Stimulated activated CD8-positive, alpha-beta memory T cell treated with anti-CD3 and anti-CD28 coated beads, Interleukin-15, amount 100 ng/mL, for 24 hours (primary cell): ENCODE measurements around the gene DNAH9.
"Not testable (repeated sequence)": the region's sequence is repeated elsewhere in the genome, so short reads cannot be mapped to it uniquely, and the experiment has no call there.

Experiments used
- DNase-seq: peaks from one replicate; pipeline ENCODE4 v3.0.0-alpha.2; 2020; ENCODE audit warnings: low read depth

The DNAH9 gene

DNA sequence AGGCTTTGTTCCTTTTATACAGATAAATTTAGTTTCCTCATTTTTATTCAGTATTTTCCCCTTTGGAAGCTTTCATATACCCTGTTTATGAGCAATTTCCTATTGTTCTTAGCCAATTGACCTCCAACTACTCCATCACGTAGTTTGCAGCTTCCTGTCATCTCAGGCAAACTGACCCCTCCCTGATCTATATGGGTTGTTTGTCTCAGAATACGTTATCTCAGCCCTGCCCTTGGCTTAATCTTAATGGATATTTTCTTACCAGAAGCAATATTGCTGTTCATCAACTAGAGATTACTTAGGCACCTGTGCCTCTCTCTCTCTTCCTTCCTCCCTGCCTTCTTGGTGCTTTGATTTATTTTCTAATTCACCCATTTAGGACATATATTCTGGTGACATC, 317.8 kb downstream of the DNAH9 start:
- DNase-seq = no peak

DNA sequence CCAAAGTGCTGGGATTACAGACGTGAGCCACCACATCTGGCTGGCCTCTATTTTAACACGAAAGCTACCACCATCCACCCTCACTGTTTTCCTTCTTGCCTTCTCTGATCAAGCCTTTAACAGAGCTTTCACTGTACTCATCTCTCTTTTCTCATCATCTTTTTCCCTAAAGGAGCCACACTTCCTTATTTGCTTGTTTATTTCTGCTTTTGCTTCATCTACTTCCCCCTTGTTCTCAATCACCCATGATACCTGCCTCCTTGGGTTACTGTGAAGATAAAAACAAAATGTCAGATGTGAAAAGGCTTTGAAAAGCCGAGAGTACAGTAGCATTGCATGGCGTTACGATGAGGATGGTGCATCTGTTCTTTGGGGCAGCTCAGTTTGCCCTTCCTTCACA, 319.1 kb downstream of the DNAH9 start:
- no peak for DNase-seq

DNA sequence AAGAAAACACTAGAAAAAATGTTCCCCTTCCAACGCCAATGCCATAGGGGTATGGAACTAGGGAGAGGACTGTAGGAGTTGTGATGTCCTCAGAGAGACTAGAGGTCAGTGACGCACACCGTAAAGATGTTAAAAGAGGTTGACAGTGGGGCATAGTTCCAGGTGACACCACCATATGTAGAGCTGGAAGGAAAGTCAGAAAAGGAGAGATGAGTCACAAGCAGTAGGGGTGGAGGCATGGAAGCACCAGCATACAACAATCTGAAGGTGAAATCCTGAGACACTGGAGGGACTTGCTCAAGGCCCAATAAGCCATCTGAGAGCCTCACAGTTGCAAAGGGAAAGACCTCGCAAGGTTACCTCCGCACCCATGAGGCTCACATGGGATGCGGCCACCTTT, 323.0 kb downstream of the DNAH9 start:
- DNase-seq = no peak

DNA sequence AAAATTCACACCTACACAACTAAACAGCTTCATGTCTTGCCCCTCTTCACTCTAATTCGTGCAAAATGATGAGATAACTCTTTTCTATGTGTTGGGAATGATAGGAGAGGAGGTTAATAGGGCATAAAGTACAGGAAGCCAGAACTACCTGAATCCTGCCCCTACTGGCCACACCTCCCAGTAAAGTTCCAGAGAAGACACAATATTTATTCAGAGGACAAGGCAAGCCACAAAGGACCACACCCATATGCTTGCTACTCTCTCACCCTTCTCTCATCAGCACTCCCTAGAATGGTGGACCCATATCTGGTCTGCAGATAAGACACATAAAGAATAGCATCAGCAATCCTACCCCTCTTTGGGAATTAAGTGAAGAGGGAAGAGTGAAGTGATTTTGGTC, 324.4 kb downstream of the DNAH9 start:
- DNase-seq = no peak

DNA sequence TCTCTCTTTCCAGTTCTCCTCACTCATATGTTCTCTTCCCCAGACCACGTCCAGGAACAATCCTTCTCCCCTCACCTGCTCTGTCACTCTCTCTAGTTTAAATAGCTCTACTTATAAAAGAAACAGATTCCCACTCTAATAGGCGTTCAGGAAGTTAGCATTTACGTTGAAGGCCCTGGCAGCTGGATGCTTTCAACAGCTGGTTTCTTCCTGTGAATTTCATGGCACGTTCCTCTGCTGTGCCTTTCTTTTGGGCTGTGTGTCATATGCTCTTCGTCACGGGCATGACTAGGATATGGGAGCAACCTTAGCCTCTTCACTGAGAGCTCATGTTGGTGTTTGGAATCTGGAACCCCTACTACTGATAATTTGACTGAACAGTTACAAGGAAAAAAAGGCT, 325.8 kb downstream of the DNAH9 start:
- no peak for DNase-seq

DNA sequence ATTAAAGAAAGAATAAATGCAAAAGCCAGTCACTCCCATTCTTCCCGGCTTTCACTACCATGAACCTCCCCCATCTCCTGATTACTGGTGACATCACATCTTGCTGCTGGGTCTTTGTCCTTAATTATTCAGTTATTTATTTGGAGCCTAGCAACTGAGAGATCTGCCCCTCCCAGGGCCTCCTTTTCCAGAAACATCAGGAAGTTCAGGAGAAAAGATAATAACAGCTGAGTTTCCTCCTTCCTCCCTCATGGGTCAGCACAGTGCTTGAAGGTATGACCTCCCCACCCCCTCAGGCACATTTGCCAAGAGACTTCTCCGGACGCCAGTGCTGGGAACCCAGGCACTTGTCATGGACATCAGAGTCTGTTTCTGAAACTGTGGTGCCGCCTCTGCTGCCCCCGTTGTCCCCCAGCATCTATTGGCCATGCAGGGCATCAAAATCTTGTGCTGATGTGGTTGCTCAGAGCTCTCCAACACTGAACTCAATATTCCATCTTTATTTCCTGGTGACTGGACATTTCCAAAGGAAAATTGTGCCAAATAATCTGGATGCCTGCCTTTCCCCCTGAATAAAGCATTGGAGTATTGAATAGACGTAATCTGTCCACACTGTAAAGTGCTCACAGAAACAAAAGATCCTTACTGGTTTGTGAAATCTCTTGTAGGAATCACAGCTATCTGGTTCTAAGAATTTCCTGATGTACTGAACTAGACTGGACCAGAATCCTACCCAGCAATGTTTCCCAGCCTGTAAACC, 327.2 kb downstream of the DNAH9 start:
- no peak for DNase-seq

DNA sequence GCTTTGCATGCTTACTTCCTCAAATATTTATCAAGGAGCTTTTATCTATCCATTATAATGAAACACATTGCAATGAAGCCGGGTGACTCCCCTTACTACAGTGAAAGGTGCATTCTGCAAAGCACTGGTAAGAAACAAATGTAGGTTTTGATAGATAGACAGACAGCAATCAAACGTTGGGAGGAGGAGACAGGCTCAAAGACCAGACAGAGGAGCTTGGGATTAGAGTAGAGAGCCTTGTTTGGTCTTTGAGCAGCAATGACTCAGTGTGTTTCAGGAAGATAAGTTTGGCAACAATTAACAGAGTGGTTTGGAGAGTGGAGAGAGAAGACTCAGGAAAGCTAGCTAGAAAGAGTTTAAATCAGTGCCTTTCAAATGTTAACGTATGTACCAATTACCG, 330.2 kb downstream of the DNAH9 start:
- no peak for DNase-seq

DNA sequence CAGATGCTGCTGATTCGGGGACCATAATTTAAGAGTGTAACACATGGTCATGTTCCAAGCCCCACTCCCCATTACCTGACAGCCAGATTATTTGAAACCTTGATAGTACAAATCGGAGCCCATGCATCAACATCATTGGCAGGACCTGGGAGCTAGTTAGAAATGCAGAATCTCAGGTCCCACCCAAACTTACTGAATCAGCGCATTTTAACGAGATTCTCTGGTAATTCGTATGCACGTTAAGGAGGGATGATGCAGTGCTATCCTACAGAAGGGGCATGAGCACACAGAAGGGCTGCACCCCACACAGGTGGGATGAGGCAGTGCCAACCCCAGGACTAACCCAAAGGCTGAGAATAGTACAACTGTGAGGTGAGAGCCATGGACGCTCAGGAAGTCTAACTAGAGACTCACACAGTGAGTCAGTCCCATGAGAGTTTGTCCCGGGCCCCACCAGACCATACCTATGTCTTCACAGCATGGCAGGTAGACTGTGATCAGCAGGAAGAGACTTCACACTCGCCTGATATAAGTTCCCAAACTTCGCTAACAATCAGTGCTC, 334.1 kb downstream of the DNAH9 start:
- no peak for DNase-seq

DNA sequence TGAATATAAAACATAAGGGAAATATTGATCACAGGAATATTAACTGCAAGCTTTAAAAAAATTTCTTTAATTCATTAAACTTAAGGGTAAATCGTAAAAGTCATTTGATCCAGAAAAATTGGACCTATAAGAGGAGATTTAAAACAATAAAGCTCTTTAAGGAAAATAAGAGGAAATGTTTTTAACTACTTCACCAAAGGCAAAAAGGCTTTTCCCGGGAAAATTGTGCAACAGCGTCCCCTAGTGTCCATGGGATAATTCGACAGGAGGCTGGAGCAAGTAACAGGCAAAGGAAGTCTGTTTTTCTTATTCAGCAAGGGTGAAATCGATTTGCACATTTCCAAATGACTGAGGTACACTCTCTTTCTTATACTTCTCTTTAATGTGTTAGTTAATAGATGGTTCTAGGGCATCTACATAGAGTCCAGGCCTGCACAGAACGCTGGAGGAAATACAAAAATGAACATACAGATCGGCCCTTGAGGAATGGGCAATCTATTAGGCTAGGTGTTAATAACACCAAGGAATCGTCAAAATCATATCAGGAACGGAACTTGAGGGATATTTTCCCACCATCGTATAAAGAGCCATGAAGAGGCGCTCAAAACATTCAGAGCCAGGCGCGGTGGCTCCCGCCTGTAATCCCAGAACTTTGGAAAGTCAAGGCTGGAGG, 337.6 kb downstream of the DNAH9 start:
- DNase-seq = no peak

DNA sequence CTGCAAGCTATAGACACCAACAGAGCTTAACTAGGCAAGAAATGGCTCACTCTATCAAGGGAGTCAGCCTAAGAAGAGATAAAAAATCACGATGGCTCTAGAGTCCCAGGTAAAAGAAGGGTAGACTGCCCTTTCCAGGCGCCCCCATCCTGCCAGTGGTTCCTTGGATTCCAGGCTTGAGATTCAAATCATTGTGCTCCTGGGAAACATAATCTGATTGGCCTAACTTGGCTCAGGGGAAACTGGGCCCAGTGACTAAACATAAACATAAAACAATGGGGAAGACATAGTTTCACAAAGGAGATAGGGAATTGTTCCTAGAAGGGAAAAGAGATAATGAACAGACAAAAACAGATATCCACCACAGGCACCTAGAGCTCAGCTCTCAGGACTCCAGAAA, 342.6 kb downstream of the DNAH9 start:
- DNase-seq = no peak

DNA sequence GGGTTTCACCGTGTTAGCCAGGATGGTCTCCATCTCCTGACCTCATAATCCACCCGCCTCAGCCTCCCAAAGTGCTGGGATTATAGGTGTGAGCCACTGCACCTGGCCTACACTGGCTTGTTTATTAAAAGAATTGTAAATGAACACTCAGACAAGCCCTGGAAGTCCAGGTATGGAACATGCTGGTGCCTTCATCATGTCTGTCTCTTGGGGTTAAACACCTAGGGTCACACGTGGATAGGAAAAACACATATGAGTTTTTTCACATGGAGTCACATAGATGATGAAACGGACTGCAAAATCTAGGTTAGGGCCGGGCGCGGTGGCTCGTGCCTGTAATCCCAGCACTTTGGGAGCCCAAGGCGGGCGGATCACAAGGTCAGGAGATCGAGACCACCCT, 344.8 kb downstream of the DNAH9 start:
- DNase-seq = not testable (repeated sequence)

DNA sequence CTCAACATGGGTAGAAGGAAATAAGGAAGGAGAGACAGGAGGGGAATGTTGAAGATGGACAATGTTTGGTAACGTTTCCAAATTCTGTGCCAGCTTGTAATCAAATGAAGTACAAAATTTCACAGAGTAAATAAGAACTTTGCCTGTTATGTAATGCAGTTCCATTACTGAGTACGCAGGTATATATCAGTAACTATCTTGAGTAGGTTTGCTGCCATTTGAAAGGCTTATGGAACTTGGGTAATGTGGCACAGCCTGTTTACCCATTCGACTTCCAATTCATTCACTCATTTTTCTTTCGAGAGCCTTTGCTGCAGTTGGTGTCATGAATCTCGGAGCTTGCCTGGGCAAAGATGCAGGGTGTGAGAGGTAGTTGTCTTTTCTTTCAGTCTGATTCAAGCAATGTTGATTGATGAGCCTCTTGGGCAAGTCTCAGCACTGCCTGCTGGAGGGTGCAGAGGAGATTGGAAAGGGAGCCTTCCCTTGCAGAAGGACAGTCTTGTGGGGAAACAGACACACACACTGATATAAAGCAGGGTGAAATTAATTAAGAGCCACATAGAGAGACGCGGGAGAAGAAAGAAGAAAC, 345.6 kb downstream of the DNAH9 start:
- no peak for DNase-seq

DNA sequence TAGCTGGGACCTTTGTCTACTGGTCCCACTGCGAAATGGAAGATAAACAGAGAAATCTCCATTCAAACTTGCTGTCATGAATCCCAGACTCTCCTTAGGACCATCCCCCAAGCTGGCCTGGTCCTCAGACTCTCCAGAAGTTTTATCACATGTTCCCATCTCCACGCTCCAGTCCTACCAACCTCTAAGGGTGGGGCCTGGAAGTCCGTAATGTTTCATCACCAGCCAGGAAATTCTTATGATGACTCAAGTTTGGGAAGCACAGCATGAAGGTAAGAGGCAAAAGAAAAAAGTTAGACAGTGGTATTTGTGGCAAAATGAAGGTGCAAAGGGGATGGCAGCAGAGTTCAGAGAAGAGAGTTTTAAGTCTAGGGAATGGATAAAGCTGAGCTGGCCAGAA, 346.3 kb downstream of the DNAH9 start:
- no peak for DNase-seq

DNA sequence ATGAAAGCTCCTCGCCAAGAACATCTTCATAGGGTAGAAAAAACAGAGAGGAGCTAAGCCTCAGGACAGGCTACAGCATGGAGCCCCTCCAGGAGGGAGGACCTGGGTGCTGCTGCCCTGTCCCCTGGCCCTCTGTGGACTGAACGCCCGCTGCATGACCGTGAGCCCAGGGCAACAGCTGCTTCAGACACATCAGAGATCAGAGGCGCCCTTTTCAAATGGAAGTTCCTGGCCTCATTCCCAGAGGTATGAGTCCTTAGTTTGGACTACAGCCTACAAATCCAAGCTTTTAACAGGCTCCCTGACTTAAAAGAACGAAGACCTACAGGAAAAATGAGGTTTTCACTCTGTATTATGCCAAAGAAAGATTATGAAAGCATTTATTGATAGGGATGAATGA, 350.5 kb downstream of the DNAH9 start:
- DNase-seq = no peak

DNA sequence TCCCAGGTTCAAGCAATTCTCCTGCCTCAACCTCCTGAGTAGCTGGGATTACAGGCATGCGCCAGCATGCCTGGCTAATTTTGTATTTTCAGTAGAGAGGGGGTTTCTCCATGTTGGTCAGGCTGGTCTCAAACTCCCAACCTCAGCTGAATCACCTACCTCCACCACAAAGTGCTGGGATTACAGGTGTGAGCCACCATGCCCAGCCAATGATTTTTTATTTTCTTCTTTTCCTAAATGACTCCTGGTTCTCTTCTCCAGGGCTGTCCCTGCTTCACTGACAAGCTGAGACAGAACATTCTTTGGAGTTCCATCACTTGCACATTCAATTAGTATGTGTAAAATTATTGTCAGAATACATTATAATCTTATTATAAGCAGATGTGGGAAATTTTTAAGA, 351.3 kb downstream of the DNAH9 start:
- DNase-seq = not testable (repeated sequence)

DNA sequence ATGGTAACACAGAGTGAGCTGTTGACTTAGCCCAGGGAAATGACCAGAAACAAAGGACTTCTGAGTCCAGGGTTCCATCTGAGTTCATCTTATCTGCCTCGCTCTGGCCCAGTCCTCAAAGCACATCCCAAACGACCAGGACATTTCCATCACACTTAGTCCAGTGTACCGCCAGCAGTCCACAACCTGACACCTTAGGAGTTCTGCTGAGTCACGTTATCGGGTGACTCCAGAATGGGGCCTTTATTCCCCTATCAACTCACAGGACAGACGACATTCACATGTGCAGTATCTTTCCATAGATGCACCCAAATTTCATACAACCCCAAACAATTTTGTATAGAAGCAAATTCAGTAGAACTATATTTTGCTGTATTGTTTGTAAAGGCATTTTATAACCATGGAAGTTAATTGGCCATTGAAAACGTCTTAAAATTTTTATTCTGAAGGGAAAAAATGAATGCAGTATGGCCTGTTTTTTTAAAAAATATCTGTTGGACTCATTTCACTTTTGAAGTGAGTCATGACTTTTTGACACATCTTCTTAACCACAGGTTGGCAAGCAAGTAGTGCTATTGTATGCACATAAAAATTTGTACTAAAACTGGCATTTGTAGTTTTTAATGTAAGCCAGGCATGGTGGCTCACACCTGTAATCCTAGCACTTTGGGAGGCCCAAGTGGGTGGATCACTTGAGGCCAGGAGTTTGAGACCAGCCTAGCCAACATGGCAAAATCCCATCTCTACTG, 352.7 kb downstream of the DNAH9 start:
- no peak for DNase-seq

DNA sequence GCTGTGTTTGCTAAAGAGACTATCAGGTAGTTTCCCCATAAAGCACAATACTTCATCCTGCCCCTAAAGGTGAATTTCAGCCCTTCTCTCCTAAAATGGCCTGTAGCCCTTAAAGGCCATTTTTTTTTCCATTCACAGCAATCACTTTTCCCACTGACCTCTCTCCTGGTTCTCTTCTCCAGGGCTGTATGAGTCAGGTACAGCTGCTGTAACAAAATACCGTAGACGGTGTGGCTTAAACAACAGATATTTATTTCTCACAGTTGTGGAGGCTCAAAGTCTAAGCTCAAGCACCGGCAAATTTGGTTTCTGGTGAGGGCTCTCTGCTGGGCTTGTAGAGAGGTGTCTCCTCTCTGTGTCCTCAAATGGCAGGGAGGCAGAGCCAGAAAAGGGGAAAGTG, 354.3 kb downstream of the DNAH9 start:
- no peak for DNase-seq

DNA sequence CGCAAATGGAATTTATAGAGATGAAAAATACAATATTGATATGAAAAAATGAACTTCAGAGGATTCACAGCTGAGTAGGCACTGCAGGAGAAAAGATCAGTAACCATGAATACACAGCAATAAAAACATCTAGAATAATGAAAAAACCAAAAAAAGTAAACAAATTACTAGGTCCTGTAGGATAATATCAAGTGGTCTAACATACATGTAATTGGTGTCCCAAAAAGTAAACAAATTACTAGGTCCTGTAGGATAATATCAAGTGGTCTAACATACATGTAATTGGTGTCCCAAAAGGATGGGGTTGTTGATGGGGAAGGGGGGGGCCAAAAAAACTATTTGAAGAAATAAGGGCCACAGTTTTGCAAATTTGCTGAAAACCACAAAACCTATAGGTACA, 355.7 kb downstream of the DNAH9 start:
- no peak for DNase-seq

DNA sequence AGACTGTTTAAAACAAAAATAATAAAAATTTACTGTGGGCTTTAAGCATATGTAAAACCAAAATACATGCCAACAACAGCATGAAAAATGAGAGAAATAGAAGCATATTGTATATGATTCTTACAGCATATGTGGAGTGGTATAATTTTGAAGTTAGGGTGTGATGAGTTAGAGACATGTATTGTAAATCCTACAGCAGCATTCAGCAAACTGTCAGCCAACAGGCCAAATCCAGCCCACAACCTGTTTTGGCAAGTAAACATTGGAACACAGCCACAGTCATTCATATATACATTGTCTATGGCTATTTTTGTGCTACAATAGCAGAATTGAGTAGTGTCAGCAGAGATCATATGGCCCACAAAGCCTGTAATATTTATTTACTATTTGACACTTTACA, 356.7 kb downstream of the DNAH9 start:
- DNase-seq = no peak

DNA sequence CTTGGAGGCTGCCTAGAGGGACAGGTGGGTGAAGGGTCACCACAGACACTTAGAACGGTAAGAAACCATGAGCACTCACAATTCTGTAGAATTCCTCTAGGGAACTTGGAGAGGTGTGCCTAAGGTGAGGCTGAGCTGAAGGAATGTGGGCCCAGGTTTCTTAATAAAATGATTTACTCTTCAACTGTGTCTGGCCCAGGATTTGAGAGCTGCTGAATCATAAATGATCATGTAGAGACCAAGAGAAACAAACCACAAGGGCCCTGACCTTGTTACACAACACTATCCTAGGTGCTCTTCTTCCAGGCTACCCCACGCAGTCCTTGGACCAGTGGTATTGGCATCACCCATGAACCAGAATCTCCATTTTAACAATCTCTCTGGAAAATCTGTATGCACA, 371.3 kb downstream of the DNAH9 start:
- DNase-seq = no peak

DNA sequence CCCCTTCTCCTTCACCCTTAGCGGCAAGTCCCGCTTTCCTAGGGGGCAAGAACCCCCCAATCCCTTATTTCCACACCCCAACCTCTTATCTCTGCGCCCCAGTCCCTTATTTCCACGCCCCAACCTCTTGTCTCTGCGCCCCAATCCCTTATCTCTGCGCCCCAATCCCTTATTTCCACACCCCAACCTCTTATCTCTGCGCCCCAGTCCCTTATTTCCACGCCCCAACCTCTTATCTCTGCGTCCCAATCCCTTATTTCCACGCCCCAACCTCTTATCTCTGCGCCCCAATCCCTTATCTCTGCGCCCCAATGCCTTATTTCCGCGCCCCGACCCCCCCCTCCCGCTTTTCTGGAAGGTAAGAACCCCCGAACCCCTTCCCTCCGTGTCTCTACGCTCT, 374.5 kb downstream of the DNAH9 start:
- DNase-seq = not testable (repeated sequence)

DNA sequence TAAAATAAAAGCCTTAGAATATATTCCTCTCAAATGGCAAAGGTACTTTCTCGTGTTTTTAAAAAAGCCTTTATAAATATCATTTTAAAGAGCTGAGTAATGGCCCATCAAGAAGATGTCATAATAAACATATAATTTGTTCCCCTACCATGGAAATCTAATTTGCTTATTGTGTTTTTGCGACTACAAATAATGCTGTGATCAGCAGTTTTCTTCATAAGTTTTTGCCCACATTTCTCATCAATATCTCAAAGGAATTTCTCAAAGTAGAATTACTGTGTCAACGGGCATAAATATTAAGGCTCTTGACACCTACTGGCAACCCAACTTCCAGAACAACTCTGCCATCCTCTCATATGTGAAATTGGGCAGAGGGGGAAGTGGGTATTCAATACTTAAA, 381.5 kb downstream of the DNAH9 start:
- no peak for DNase-seq

DNA sequence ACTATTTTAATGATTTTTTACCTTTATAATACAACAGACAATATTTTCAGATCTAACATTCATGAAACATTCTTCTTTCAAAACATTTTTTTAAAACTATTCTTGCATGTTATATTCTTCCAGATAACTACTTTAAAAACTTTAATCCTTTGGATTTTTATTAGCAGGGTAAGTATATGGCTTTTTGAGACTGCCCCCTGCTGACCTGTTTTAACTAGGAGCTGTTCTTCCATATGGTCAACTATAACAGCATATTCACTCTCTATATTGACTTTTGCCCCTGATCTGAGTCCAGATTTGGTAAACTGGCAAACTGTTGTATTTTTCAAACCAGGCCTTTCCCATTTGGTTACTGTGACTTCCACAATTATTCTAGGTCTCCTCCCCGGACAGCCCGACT, 382.5 kb downstream of the DNAH9 start:
- no peak for DNase-seq
